Measurements from ENCODE around the gene TDRD10.

TDRD10 gene, protein sequence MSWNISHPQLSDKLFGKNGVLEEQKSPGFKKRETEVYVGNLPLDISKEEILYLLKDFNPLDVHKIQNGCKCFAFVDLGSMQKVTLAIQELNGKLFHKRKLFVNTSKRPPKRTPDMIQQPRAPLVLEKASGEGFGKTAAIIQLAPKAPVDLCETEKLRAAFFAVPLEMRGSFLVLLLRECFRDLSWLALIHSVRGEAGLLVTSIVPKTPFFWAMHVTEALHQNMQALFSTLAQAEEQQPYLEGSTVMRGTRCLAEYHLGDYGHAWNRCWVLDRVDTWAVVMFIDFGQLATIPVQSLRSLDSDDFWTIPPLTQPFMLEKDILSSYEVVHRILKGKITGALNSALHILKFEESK

DNA sequence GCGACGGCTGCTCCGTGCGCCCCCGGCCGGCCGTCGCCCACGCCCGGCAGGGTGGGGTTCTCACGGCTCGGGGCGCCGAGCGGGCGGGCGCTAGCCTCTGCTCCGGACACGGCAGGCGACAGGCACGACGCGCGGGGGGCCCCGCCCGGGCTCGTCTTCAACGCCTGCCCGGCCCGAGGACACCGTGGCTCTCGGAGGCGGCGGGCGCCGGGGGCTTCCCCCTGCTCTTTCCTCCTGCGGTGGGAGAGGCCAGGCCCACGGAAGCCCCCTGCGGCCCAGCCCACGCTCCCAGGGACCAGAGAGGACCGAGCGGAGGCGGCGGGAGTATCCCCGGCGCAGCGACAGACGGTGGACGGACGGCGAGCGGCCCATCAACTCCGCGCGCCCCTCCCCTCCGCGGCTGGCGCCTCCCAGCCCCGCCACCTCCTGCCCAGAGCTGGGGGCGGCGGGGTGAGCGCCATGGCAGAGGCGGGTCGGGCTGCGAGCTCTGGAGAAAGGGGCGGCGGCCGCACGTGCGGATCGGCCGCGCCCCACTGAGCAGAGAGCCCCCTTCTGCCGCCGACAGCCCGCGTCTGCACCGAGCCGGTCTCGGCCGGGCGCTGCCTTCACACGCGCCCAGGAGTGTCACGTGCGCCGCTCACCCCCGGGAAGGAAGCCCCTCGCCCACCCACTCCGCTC is at the start of gene TDRD10, which contains the start of gene SHE:
TSS of gene TDRD10 (plus strand) at position 154 of the 678 bp plus-strand sequence. CDS start 4,685 bp downstream, outside the sequence.
TSS of gene SHE (minus strand) at position 347 of the 678 bp plus-strand sequence. CDS start 386 bp downstream, outside the sequence.
- in situ Hi-C loops (cut with HindIII; ENCODE audit: low pct_ligation_motif_present, low sequenced_read_pairs), result no loop called here
- DNase-seq, result no peak
- no peak within 1 kb of the TSS for H3K27ac ChIP-seq
- TF ChIP-seq, protein P1, sequence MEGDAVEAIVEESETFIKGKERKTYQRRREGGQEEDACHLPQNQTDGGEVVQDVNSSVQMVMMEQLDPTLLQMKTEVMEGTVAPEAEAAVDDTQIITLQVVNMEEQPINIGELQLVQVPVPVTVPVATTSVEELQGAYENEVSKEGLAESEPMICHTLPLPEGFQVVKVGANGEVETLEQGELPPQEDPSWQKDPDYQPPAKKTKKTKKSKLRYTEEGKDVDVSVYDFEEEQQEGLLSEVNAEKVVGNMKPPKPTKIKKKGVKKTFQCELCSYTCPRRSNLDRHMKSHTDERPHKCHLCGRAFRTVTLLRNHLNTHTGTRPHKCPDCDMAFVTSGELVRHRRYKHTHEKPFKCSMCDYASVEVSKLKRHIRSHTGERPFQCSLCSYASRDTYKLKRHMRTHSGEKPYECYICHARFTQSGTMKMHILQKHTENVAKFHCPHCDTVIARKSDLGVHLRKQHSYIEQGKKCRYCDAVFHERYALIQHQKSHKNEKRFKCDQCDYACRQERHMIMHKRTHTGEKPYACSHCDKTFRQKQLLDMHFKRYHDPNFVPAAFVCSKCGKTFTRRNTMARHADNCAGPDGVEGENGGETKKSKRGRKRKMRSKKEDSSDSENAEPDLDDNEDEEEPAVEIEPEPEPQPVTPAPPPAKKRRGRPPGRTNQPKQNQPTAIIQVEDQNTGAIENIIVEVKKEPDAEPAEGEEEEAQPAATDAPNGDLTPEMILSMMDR (IDR thresholded peaks at IDR 0.05; ENCODE audit: low read depth, low read length, missing control alignments), result no peak
- no peak within 1 kb of the TSS for H3K4me3 ChIP-seq (ENCODE audit: low read depth, low read length)
- no peaks in the 10 kb centered on the region for H3K36me3 ChIP-seq (replicated peaks)
- peaks cover 70% of the 10 kb centered on the region for H3K27me3 ChIP-seq (replicated peaks)

DNA sequence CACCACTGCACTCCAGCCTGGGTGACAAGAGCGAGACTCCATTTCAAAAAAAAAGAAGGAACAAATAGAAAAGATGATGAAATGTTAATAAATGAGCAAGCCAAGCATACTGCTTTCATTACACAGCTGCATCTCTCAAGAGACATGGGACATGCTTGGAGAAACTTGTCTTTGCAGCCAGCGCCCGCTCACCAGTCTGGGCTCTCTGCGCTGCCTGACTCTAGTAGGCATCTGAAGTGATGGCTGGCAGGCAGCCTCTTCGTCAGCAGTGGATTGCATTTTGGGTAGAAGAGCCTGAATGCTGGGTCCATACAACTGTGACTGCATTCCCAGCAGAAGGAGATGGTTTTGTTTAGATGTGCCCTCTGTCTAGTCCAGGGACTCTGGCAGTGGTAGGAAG is 48.9 kb upstream of the TDRD10 start:
- DNase-seq, result no peak
- Histone ChIP-seq H3K4me3 (ENCODE audit: low read depth, low read length) (no peak overlapping the region), H3K27me3 (replicated peaks) (no peaks in the 10 kb centered on the region), H3K36me3 (replicated peaks) (no peaks in the 10 kb centered on the region), H3K27ac (no peak overlapping the region)
- TF ChIP-seq, protein P1 (IDR thresholded peaks at IDR 0.05; ENCODE audit: low read depth, low read length, missing control alignments), result no peak
- in situ Hi-C loops (cut with HindIII; ENCODE audit: low pct_ligation_motif_present, low sequenced_read_pairs), result no loop called here

DNA sequence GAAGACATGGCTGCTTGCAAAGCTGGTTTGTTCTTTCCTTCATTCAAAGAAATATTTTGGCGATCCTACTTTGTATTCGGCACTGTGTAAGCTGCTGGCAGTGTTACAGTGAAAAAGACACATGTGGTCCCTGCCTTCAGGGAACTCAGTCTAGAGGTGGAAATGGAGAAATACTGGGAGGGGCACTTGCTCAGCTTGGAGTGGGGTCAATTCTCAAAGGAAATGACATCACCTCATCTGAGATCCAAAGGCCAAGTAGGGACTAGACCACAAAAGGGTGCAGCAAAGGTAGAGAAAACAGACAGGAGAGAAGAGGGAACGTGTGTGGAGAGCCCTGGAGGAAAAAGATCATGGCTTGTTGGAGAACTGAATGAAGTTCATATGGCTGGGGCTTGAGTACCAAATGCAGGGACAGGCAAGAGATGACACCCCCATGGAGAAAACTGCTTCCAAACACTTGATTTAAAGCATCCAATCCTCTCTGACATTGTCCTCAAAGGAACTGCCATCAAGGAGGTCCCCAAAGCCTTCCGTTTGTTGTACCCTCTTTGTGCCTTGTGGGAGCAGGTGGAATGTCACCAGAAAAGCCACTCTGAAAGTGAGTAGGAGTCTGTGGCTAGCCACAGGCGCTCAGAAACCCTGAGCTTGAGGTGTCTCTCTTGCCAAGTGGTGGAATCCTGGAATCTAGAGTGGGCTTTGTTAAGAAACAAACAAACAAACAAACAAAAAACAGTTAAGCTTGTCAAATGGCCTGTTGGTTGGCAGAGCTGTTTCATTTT is 48.3 kb upstream of the TDRD10 start:
- no peaks in the 10 kb centered on the region for H3K36me3 ChIP-seq (replicated peaks)
- in situ Hi-C loops (cut with HindIII; ENCODE audit: low pct_ligation_motif_present, low sequenced_read_pairs), result no loop called here
- H3K4me3 ChIP-seq (ENCODE audit: low read depth, low read length), result no peak overlapping the region
- peak; percentile 13 for DNase-seq
- H3K27ac ChIP-seq, result no peak overlapping the region
- TF ChIP-seq, protein P1 (IDR thresholded peaks at IDR 0.05; ENCODE audit: low read depth, low read length, missing control alignments), result no peak
- H3K27me3 ChIP-seq (replicated peaks), result no peaks in the 10 kb centered on the region

DNA sequence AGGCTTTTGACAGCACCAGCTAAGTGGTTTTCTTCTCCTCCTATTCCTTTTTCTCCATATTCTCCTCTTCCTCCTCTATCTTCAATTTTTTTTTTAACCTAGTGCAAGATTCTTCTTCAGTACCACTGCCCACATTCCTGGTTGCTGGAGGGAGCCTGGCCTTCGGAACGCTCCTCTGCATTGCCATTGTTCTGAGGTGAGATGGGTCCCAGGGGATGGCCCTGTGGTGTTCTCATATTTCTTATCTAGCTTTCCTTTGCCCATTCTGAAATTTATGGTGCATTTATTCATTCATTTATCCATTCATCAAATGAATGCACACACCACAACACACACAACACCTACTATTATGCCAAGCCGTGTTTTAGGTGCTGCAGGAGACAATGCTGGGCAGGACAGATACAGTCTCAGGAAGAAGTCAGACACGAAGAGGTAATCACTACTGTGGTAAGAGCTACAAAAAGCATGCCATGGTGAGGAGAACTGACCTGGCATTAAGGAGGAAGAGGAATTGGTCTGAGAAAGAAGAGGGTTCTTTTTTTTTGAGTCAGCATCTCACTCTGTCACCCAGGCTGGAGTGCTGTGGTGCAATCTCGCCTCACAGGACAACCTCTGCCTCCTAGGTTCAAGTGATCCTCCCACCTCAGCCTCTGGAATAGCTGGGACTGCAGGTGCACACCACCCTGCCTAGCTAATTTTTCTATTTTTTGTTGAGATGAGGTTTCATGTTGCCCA is 47.5 kb upstream of the TDRD10 start:
- TF ChIP-seq, protein P1 (IDR thresholded peaks at IDR 0.05; ENCODE audit: low read depth, low read length, missing control alignments), result no peak
- DNase-seq, result no peak
- no peak overlapping the region for H3K27ac ChIP-seq
- in situ Hi-C loops (cut with HindIII; ENCODE audit: low pct_ligation_motif_present, low sequenced_read_pairs), result no loop called here
- no peaks in the 10 kb centered on the region for H3K36me3 ChIP-seq (replicated peaks)
- no peaks in the 10 kb centered on the region for H3K27me3 ChIP-seq (replicated peaks)
- no peak overlapping the region for H3K4me3 ChIP-seq (ENCODE audit: low read depth, low read length)

DNA sequence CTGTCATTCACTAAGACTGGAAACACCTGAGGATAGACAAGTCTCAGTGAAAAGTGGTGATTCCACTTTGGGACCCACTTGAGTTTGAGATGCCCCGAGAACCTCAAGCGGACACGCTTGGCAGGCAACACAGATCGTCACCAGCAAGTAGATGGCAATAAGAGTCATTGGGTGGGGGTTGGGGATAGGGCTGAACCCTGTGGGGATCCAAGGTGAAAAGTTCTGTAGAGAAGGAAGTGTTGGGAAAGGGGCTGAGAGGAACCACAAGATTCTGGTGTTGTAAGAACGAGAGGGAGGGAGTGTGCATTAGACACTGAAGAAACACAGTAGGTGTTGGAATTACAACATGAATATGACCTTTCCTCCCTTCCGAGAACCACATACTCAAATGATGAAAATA is 45.4 kb upstream of the TDRD10 start:
- Histone ChIP-seq H3K4me3 (ENCODE audit: low read depth, low read length) (no peak overlapping the region), H3K36me3 (replicated peaks) (no peaks in the 10 kb centered on the region), H3K27ac (no peak overlapping the region), H3K27me3 (replicated peaks) (no peaks in the 10 kb centered on the region)
- in situ Hi-C loops (cut with HindIII; ENCODE audit: low pct_ligation_motif_present, low sequenced_read_pairs), result no loop called here
- no peak for DNase-seq
- TF ChIP-seq, protein P1 (IDR thresholded peaks at IDR 0.05; ENCODE audit: low read depth, low read length, missing control alignments), result no peak

All from brain microvascular endothelial cell (primary cell).